HepG2 (cell line): ENCODE results near the gene ICAM5. TPM values are rescaled to one million over a fixed set of nuclear protein-coding genes. Genes with fewer than 3 reads are reported as not detected.

Experiments
- MIER2 ChIP-seq: IDR thresholded peaks from 2 replicates; pipeline ENCODE4 v1.6.1; 2016; ENCODE audit warnings: missing biosample characterization, missing genetic modification reagents
- REPIN1 ChIP-seq: sonication (generic); formaldehyde crosslinking; IDR thresholded peaks from 2 replicates; pipeline ENCODE4 v1.8.0; 2022; ENCODE audit warnings: missing genetic modification reagents, low read depth, mild to moderate bottlenecking, borderline replicate concordance
- polyA plus RNA-seq, 8 experiments: library from polyadenylated mRNA; depleted of rRNA in 3 of 8; stranded (reverse) in 7 of 8; unstranded in 1 of 8; fragments of >200 nt; fragmentation: Illumina TruSeq in 4 of 8; extraction: Trizol in 4 of 8; gene quantifications; 2 replicates each; pipeline versions ENCODE4 v1.2.1 to v1.2.3, GENCODE V29; 2011 to 2016; ENCODE audit warnings: low read depth in 4 of 8, missing spikeins in 1 of 8, mixed read lengths in 1 of 8; ENCODE audit not compliant: insufficient read depth in 1 of 8
- total RNA-seq, 5 experiments: library from RNA; depleted of rRNA; stranded (reverse); fragments of >200 nt; fragmentation: Illumina TruSeq; extraction: Trizol; gene quantifications; 2 replicates each; pipeline ENCODE4 v1.2.3, GENCODE V29; 2016; ENCODE audit warnings: low read depth in 1 of 5
- TF ChIP-seq, protein P1 (sequence below): sonication (generic); formaldehyde crosslinking; IDR thresholded peaks from 2 replicates; pipeline ENCODE4 v1.9.0; 2021; ENCODE audit warnings: missing genetic modification reagents, mild to moderate bottlenecking, borderline replicate concordance
- TF ChIP-seq, protein P2 (sequence below): sonication (generic); formaldehyde crosslinking; IDR thresholded peaks from 2 replicates; pipeline ENCODE4 v1.4.0; 2020; ENCODE audit warnings: mild to moderate bottlenecking, missing genetic modification reagents
- TF ChIP-seq, protein P3 (sequence below): sonication (generic); formaldehyde crosslinking; conservative IDR thresholded peaks from 2 replicates; pipeline ENCODE4 v1.5.0; 2020; ENCODE audit warnings: missing genetic modification reagents
- TF ChIP-seq, protein P4 (sequence below): IDR thresholded peaks from 2 replicates; pipeline ENCODE4 v1.6.1; 2016; ENCODE audit warnings: mild to moderate bottlenecking
- TF ChIP-seq, protein P5 (sequence below): sonication (generic); formaldehyde crosslinking; IDR thresholded peaks from 2 replicates; pipeline ENCODE4 v1.8.0; 2022; ENCODE audit warnings: missing genetic modification reagents, mild to moderate bottlenecking, borderline replicate concordance
- TF ChIP-seq, protein P6 (sequence below): sonication (generic); formaldehyde crosslinking; IDR thresholded peaks from one replicate; pipeline ENCODE4 v1.5.1; 2020; ENCODE audit warnings: mild to moderate bottlenecking, missing genetic modification reagents; ENCODE audit errors: not compliant biosample characterization

ICAM5 gene
- total and polyA plus RNA-seq, 2 of the 13 experiments (the other 11 are each of a cell fraction or from before 2014, with no cell fraction given): 0.46 to 1.6 TPM

DNA sequence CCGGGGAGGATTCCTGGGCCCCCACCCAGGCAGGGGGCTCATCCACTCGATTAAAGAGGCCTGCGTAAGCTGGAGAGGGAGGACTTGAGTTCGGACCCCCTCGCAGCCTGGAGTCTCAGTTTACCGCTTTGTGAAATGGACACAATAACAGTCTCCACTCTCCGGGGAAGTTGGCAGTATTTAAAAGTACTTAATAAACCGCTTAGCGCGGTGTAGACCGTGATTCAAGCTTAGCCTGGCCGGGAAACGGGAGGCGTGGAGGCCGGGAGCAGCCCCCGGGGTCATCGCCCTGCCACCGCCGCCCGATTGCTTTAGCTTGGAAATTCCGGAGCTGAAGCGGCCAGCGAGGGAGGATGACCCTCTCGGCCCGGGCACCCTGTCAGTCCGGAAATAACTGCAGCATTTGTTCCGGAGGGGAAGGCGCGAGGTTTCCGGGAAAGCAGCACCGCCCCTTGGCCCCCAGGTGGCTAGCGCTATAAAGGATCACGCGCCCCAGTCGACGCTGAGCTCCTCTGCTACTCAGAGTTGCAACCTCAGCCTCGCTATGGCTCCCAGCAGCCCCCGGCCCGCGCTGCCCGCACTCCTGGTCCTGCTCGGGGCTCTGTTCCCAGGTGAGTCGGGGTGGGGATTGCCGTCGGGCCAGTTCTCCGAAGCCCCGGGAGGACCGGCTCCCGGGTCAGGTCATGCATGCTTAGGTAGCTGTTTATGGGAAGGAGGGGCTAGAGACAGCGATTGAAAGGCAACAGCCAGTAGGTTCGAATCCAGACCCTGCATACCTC is 18.9 kb upstream of the ICAM5 start, which contains the start of gene ICAM1 (continued):
- TF ChIP-seq, protein P1, sequence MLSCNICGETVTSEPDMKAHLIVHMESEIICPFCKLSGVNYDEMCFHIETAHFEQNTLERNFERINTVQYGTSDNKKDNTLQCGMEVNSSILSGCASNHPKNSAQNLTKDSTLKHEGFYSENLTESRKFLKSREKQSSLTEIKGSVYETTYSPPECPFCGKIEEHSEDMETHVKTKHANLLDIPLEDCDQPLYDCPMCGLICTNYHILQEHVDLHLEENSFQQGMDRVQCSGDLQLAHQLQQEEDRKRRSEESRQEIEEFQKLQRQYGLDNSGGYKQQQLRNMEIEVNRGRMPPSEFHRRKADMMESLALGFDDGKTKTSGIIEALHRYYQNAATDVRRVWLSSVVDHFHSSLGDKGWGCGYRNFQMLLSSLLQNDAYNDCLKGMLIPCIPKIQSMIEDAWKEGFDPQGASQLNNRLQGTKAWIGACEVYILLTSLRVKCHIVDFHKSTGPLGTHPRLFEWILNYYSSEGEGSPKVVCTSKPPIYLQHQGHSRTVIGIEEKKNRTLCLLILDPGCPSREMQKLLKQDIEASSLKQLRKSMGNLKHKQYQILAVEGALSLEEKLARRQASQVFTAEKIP: no peak
- TF ChIP-seq REPIN1 (no peak; the same call in 1 of the 2 replicates), MIER2 (no peak; the same call in 1 of the 2 replicates)
- TF ChIP-seq, protein P2, sequence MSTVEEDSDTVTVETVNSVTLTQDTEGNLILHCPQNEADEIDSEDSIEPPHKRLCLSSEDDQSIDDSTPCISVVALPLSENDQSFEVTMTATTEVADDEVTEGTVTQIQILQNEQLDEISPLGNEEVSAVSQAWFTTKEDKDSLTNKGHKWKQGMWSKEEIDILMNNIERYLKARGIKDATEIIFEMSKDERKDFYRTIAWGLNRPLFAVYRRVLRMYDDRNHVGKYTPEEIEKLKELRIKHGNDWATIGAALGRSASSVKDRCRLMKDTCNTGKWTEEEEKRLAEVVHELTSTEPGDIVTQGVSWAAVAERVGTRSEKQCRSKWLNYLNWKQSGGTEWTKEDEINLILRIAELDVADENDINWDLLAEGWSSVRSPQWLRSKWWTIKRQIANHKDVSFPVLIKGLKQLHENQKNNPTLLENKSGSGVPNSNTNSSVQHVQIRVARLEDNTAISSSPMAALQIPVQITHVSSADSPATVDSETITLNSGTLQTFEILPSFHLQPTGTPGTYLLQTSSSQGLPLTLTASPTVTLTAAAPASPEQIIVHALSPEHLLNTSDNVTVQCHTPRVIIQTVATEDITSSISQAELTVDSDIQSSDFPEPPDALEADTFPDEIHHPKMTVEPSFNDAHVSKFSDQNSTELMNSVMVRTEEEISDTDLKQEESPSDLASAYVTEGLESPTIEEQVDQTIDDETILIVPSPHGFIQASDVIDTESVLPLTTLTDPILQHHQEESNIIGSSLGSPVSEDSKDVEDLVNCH (CRISPR knock-in tag): no peak
- TF ChIP-seq, protein P3, sequence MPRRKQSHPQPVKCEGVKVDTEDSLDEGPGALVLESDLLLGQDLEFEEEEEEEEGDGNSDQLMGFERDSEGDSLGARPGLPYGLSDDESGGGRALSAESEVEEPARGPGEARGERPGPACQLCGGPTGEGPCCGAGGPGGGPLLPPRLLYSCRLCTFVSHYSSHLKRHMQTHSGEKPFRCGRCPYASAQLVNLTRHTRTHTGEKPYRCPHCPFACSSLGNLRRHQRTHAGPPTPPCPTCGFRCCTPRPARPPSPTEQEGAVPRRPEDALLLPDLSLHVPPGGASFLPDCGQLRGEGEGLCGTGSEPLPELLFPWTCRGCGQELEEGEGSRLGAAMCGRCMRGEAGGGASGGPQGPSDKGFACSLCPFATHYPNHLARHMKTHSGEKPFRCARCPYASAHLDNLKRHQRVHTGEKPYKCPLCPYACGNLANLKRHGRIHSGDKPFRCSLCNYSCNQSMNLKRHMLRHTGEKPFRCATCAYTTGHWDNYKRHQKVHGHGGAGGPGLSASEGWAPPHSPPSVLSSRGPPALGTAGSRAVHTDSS: no peak
- TF ChIP-seq, protein P4, sequence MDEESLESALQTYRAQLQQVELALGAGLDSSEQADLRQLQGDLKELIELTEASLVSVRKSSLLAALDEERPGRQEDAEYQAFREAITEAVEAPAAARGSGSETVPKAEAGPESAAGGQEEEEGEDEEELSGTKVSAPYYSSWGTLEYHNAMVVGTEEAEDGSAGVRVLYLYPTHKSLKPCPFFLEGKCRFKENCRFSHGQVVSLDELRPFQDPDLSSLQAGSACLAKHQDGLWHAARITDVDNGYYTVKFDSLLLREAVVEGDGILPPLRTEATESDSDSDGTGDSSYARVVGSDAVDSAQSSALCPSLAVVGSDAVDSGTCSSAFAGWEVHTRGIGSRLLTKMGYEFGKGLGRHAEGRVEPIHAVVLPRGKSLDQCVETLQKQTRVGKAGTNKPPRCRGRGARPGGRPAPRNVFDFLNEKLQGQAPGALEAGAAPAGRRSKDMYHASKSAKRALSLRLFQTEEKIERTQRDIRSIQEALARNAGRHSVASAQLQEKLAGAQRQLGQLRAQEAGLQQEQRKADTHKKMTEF (CRISPR knock-in tag): peak; percentile 97
- TF ChIP-seq, protein P5, sequence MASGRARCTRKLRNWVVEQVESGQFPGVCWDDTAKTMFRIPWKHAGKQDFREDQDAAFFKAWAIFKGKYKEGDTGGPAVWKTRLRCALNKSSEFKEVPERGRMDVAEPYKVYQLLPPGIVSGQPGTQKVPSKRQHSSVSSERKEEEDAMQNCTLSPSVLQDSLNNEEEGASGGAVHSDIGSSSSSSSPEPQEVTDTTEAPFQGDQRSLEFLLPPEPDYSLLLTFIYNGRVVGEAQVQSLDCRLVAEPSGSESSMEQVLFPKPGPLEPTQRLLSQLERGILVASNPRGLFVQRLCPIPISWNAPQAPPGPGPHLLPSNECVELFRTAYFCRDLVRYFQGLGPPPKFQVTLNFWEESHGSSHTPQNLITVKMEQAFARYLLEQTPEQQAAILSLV (CRISPR knock-in tag): peak; percentile 87; the same call in 1 of the 2 replicates
- TF ChIP-seq, protein P6, sequence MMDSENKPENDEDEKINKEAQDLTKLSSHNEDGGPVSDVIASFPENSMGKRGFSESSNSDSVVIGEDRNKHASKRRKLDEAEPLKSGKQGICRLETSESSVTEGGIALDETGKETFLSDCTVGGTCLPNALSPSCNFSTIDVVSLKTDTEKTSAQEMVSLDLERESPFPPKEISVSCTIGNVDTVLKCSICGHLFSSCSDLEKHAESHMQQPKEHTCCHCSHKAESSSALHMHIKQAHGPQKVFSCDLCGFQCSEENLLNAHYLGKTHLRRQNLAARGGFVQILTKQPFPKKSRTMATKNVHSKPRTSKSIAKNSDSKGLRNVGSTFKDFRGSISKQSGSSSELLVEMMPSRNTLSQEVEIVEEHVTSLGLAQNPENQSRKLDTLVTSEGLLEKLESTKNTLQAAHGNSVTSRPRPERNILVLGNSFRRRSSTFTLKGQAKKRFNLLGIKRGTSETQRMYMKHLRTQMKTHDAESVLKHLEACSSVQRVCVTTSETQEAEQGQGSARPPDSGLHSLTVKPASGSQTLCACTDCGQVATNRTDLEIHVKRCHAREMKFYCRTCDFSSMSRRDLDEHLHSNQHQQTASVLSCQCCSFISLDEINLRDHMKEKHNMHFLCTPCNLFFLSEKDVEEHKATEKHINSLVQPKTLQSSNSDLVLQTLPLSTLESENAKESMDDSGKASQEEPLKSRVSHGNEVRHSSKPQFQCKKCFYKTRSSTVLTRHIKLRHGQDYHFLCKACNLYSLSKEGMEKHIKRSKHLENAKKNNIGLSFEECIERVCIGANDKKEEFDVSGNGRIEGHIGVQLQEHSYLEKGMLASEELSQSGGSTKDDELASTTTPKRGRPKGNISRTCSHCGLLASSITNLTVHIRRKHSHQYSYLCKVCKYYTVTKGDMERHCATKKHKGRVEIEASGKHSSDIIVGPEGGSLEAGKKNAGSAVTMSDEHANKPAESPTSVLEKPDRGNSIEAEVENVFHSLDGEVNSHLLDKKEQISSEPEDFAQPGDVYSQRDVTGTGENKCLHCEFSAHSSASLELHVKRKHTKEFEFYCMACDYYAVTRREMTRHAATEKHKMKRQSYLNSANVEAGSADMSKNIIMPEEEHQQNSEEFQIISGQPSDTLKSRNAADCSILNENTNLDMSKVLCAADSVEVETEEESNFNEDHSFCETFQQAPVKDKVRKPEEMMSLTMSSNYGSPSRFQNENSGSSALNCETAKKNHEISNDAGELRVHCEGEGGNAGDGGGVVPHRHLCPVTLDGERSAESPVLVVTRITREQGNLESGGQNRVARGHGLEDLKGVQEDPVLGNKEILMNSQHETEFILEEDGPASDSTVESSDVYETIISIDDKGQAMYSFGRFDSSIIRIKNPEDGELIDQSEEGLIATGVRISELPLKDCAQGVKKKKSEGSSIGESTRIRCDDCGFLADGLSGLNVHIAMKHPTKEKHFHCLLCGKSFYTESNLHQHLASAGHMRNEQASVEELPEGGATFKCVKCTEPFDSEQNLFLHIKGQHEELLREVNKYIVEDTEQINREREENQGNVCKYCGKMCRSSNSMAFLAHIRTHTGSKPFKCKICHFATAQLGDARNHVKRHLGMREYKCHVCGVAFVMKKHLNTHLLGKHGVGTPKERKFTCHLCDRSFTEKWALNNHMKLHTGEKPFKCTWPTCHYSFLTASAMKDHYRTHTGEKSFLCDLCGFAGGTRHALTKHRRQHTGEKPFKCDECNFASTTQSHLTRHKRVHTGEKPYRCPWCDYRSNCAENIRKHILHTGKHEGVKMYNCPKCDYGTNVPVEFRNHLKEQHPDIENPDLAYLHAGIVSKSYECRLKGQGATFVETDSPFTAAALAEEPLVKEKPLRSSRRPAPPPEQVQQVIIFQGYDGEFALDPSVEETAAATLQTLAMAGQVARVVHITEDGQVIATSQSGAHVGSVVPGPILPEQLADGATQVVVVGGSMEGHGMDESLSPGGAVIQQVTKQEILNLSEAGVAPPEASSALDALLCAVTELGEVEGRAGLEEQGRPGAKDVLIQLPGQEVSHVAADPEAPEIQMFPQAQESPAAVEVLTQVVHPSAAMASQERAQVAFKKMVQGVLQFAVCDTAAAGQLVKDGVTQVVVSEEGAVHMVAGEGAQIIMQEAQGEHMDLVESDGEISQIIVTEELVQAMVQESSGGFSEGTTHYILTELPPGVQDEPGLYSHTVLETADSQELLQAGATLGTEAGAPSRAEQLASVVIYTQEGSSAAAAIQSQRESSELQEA: no peak
